Measurements from ENCODE around the gene NAGLU.

Gene NAGLU

GRCh38 chr17:42526031-42526444, 10.0 kb upstream of the NAGLU start:
- TF ChIP-seq TAF1 (IDR thresholded peaks at IDR 0.05; ENCODE audit: borderline replicate concordance, insufficient read depth, low read length) (no peak), FOXP2 (optimal IDR thresholded peaks at IDR 0.05; ENCODE audit: borderline replicate concordance, extremely low read depth, extremely low read length, insufficient read depth) (no peak), SIN3A (IDR thresholded peaks at IDR 0.05; ENCODE audit: borderline replicate concordance, insufficient read depth, low read length) (no peak), REST (IDR thresholded peaks at IDR 0.05; ENCODE audit: insufficient read depth in 1 of 2, low read depth in 2 of 2, low read length in 2 of 2) (no peak), POLR2AphosphoS5 (IDR thresholded peaks at IDR 0.05; ENCODE audit: low read depth, low read length) (no peak)

GRCh38 chr17:42527932-42528331, 8.1 kb upstream of the NAGLU start:
- no peak for TF ChIP-seq TAF1 (IDR thresholded peaks at IDR 0.05; ENCODE audit: borderline replicate concordance, insufficient read depth, low read length)
- no peak for TF ChIP-seq REST (IDR thresholded peaks at IDR 0.05; ENCODE audit: insufficient read depth in 1 of 2, low read depth in 2 of 2, low read length in 2 of 2)
- TF ChIP-seq FOXP2 (optimal IDR thresholded peaks at IDR 0.05; ENCODE audit: borderline replicate concordance, extremely low read depth, extremely low read length, insufficient read depth) = no peak
- TF ChIP-seq SIN3A (IDR thresholded peaks at IDR 0.05; ENCODE audit: borderline replicate concordance, insufficient read depth, low read length) = no peak
- no peak for TF ChIP-seq POLR2AphosphoS5 (IDR thresholded peaks at IDR 0.05; ENCODE audit: low read depth, low read length)

- TF ChIP-seq POLR2AphosphoS5 (IDR thresholded peaks at IDR 0.05; ENCODE audit: low read depth, low read length) = no peak
- no peak for TF ChIP-seq TAF1 (IDR thresholded peaks at IDR 0.05; ENCODE audit: borderline replicate concordance, insufficient read depth, low read length)
- no peak for TF ChIP-seq SIN3A (IDR thresholded peaks at IDR 0.05; ENCODE audit: borderline replicate concordance, insufficient read depth, low read length)
- no peak for TF ChIP-seq FOXP2 (optimal IDR thresholded peaks at IDR 0.05; ENCODE audit: borderline replicate concordance, extremely low read depth, extremely low read length, insufficient read depth)
- no peak for TF ChIP-seq REST (IDR thresholded peaks at IDR 0.05; ENCODE audit: insufficient read depth in 1 of 2, low read depth in 2 of 2, low read length in 2 of 2)
Observed at GRCh38 chr17:42529061-42529460, 7.0 kb upstream of the NAGLU start.

GRCh38 chr17:42530952-42531454, 5.0 kb upstream of the NAGLU start:
- TF ChIP-seq TAF1 (IDR thresholded peaks at IDR 0.05; ENCODE audit: borderline replicate concordance, insufficient read depth, low read length) = no peak
- TF ChIP-seq REST (IDR thresholded peaks at IDR 0.05; ENCODE audit: insufficient read depth in 1 of 2, low read depth in 2 of 2, low read length in 2 of 2) = no peak
- TF ChIP-seq FOXP2 (optimal IDR thresholded peaks at IDR 0.05; ENCODE audit: borderline replicate concordance, extremely low read depth, extremely low read length, insufficient read depth) = no peak
- no peak for TF ChIP-seq POLR2AphosphoS5 (IDR thresholded peaks at IDR 0.05; ENCODE audit: low read depth, low read length)
- TF ChIP-seq SIN3A (IDR thresholded peaks at IDR 0.05; ENCODE audit: borderline replicate concordance, insufficient read depth, low read length) = no peak

Data from PFSK-1 (cell line).